IMR-90 (cell line): ENCODE measurements around the gene KCNAB1. TPM values are rescaled to one million over a fixed set of nuclear protein-coding genes. Genes with fewer than 3 reads are reported as not detected.

Experiments used
- ATAC-seq: fragments of 200-7000 bp; cut with Tn5 transposase; 2 replicates; pipeline ENCODE4 v1.9.1; 2020; ENCODE audit warnings: low read depth, mild to moderate bottlenecking, moderate library complexity
- BruUV-seq: library from RNA; stranded (reverse); fragments of 400-500 nt; replicated peaks from 2 replicates; lab custom pipeline; 2021; lab: Mats Ljungman, UMichigan
- CTCF ChIA-PET: fragments of 300-600 bp; formaldehyde crosslinking; extraction: SDS; loops from one replicate; lab custom pipeline; 2021; ENCODE audit warnings: antibody characterized with exemption; lab: Yijun Ruan, JAX
- POLR2A ChIA-PET: fragments of 300-600 bp; sonication (Branson Sonifier 250); formaldehyde crosslinking; loops from one replicate; lab custom pipeline; 2022; ENCODE audit warnings: antibody characterized with exemption; ENCODE audit not compliant: unreplicated experiment; lab: Charles Lee
- DNase-seq: peaks from one replicate; pipeline ENCODE4 v3.0.0; 2013
- H2AFZ ChIP-seq: replicated peaks from 2 replicates; pipeline ENCODE3; 2013; ENCODE audit warnings: low read length, mild to moderate bottlenecking; ENCODE audit not compliant: poor library complexity
- H2AK5ac ChIP-seq: 2 replicates; pipeline ENCODE4 v1.6.1; 2013; ENCODE audit warnings: low read depth, low read length, inconsistent platforms
- H2AK9ac ChIP-seq: replicated peaks from 2 replicates; pipeline ENCODE3; 2013; ENCODE audit warnings: mild to moderate bottlenecking, low read depth, low read length, moderate library complexity; ENCODE audit not compliant: poor library complexity
- H2BK120ac ChIP-seq: 2 replicates; pipeline ENCODE4 v1.6.1; 2013; ENCODE audit warnings: low read depth, low read length, inconsistent platforms
- H2BK15ac ChIP-seq: 3 replicates; pipeline ENCODE4 v1.6.1; 2013; ENCODE audit warnings: low read depth, low read length, inconsistent platforms
- H2BK20ac ChIP-seq: 2 replicates; pipeline ENCODE4 v1.6.1; 2013; ENCODE audit warnings: low read depth, mild to moderate bottlenecking, inconsistent platforms, low read length, moderate library complexity
- H2BK5ac ChIP-seq: 2 replicates; pipeline ENCODE4 v1.6.1; 2013; ENCODE audit warnings: mild to moderate bottlenecking, low read depth, low read length, inconsistent platforms; ENCODE audit not compliant: poor library complexity, severe bottlenecking
- H3K14ac ChIP-seq: replicated peaks from 2 replicates; pipeline ENCODE4 v1.6.1; 2013; ENCODE audit warnings: low read depth, low read length, inconsistent platforms
- H3K18ac ChIP-seq: 2 replicates; pipeline ENCODE4 v1.6.1; 2013; ENCODE audit warnings: low read depth, low read length, control low read depth
- H3K23ac ChIP-seq: 2 replicates; pipeline ENCODE4 v1.6.1; 2013; ENCODE audit warnings: low read depth, low read length, inconsistent platforms
- H3K27ac ChIP-seq: 2 replicates; pipeline ENCODE4 v1.5.1; 2013; ENCODE audit warnings: mild to moderate bottlenecking, control low read depth, low read length; ENCODE audit not compliant: insufficient read depth
- H3K27me3 ChIP-seq: 2 replicates; pipeline ENCODE4 v1.6.1; 2013; ENCODE audit warnings: low read length; ENCODE audit not compliant: control insufficient read depth, insufficient read depth
- H3K36me3 ChIP-seq: 2 replicates; pipeline ENCODE4 v1.6.1; 2013; ENCODE audit warnings: low read length, mixed read lengths; ENCODE audit not compliant: control insufficient read depth, insufficient read depth
- H3K4ac ChIP-seq: 2 replicates; pipeline ENCODE4 v1.6.1; 2013; ENCODE audit warnings: low read depth, low read length, inconsistent platforms
- H3K4me1 ChIP-seq: 2 replicates; pipeline ENCODE4 v1.6.1; 2013; ENCODE audit warnings: low read length, mixed read lengths; ENCODE audit not compliant: control insufficient read depth, insufficient read depth
- H3K4me2 ChIP-seq: 2 replicates; pipeline ENCODE4 v1.6.1; 2013; ENCODE audit warnings: low read depth, mild to moderate bottlenecking, control low read depth, low read length, moderate library complexity
- H3K4me3 ChIP-seq: 2 replicates; pipeline ENCODE4 v1.5.1; 2013; ENCODE audit warnings: low read depth, mild to moderate bottlenecking, control low read depth, low read length, moderate library complexity; ENCODE audit not compliant: insufficient read depth
- H3K56ac ChIP-seq: 2 replicates; pipeline ENCODE4 v1.6.1; 2013; ENCODE audit warnings: low read length, inconsistent platforms; ENCODE audit not compliant: insufficient read depth; ENCODE audit errors: extremely low read depth
- H3K79me1 ChIP-seq, 2 experiments: 2 replicates each; pipeline ENCODE4 v1.6.1; 2013; ENCODE audit warnings: low read length in 2 of 2, inconsistent platforms in 1 of 2, low read depth in 1 of 2
- H3K9ac ChIP-seq: 2 replicates; pipeline ENCODE4 v1.6.1; 2013; ENCODE audit warnings: low read depth, low read length, control low read depth
- H3K9me1 ChIP-seq: 2 replicates; pipeline ENCODE4 v1.6.1; 2013; ENCODE audit warnings: low read length, inconsistent platforms; ENCODE audit not compliant: insufficient read depth
- H3K9me3 ChIP-seq: 2 replicates; pipeline ENCODE4 v1.6.1; 2013; ENCODE audit warnings: low read length; ENCODE audit not compliant: control insufficient read depth, insufficient read depth
- H4K20me1 ChIP-seq: 2 replicates; pipeline ENCODE4 v1.6.1; 2013; ENCODE audit warnings: low read length, inconsistent platforms; ENCODE audit not compliant: insufficient read depth
- H4K5ac ChIP-seq: 2 replicates; pipeline ENCODE4 v1.6.1; 2013; ENCODE audit warnings: mild to moderate bottlenecking, low read depth, low read length, control low read depth
- H4K8ac ChIP-seq, 2 experiments: 2 replicates each; pipeline ENCODE4 v1.6.1; 2013; ENCODE audit warnings: low read depth in 2 of 2, low read length in 2 of 2, control low read depth in 1 of 2, inconsistent platforms in 1 of 2
- H4K91ac ChIP-seq: 2 replicates; pipeline ENCODE4 v1.6.1; 2013; ENCODE audit warnings: low read depth, low read length, inconsistent platforms; ENCODE audit not compliant: insufficient read depth
- BHLHE40 ChIP-seq: fragments of 150-350 bp; IDR thresholded peaks from 2 replicates; pipeline ENCODE4 v1.6.1; 2016; ENCODE audit warnings: mild to moderate bottlenecking, low read depth, low read length
- CEBPB ChIP-seq: IDR thresholded peaks from 2 replicates; pipeline ENCODE4 v1.6.1; 2012; ENCODE audit warnings: low read depth, low read length, improper control_type of control experiment
- CHD1 ChIP-seq: IDR thresholded peaks from 2 replicates; pipeline ENCODE4 v1.6.1; 2012; ENCODE audit warnings: low read depth, low read length, improper control_type of control experiment
- FOS ChIP-seq: fragments of 150-350 bp; IDR thresholded peaks from 2 replicates; pipeline ENCODE4 v1.6.1; 2016; ENCODE audit warnings: low read depth, low read length
- MAFK ChIP-seq: IDR thresholded peaks from 2 replicates; pipeline ENCODE4 v1.6.1; 2012; ENCODE audit warnings: low read depth, low read length, improper control_type of control experiment
- MAZ ChIP-seq: IDR thresholded peaks from 2 replicates; pipeline ENCODE4 v1.6.1; 2012; ENCODE audit warnings: low read depth, mild to moderate bottlenecking, low read length, improper control_type of control experiment, moderate library complexity, borderline replicate concordance
- MXI1 ChIP-seq: IDR thresholded peaks from 2 replicates; pipeline ENCODE4 v1.6.1; 2012; ENCODE audit warnings: low read depth, mild to moderate bottlenecking, low read length, moderate library complexity, borderline replicate concordance
- NFE2L2 ChIP-seq: fragments of 150-350 bp; IDR thresholded peaks from 2 replicates; pipeline ENCODE4 v1.6.1; 2016; ENCODE audit warnings: low read depth, mild to moderate bottlenecking, low read length
- POLR2A ChIP-seq: IDR thresholded peaks from 2 replicates; pipeline ENCODE4 v1.6.1; 2012; ENCODE audit warnings: mild to moderate bottlenecking, low read depth, low read length
- RAD21 ChIP-seq: IDR thresholded peaks from 2 replicates; pipeline ENCODE4 v1.6.1; 2012; ENCODE audit warnings: low read length, improper control_type of control experiment
- RCOR1 ChIP-seq: IDR thresholded peaks from 2 replicates; pipeline ENCODE4 v1.6.1; 2012; ENCODE audit warnings: mild to moderate bottlenecking, low read length, improper control_type of control experiment; ENCODE audit not compliant: insufficient replicate concordance
- RFX5 ChIP-seq: IDR thresholded peaks from 2 replicates; pipeline ENCODE4 v1.8.0; 2012; ENCODE audit warnings: low read depth, mild to moderate bottlenecking, low read length, moderate library complexity
- SMC3 ChIP-seq: fragments of 150-350 bp; IDR thresholded peaks from 2 replicates; pipeline ENCODE4 v1.6.1; 2016; ENCODE audit warnings: low read depth, mild to moderate bottlenecking, antibody characterized with exemption, low read length, moderate library complexity
- WGBS, 2 experiments: methylation state at CpG; one replicate each; pipeline versions ENCODE4 v1.1.5 to v1.1.7; 2013; ENCODE audit warnings: missing lambda C conversion rate in 2 of 2; ENCODE audit not compliant: insufficient read length in 1 of 2; ENCODE audit errors: extremely low coverage in 2 of 2; 5-methylcytosine and 5-hydroxymethylcytosine counted together
- dilution Hi-C: fragments of 300-500 bp; cut with HindIII; formaldehyde crosslinking; loops from one replicate; pipeline ENCODE4 v1.14.3; 2018; ENCODE audit warnings: low sequenced_read_pairs; ENCODE audit not compliant: unreplicated experiment
- in situ Hi-C: fragments of 300-500 bp; cut with MboI; formaldehyde crosslinking; loops from 3 replicates; pipeline ENCODE4 v1.14.3; 2019; ENCODE audit warnings: low sequenced_read_pairs, inconsistent platforms, mixed read lengths
- intact Hi-C: fragments of 100-400 bp; cut with micrococcal nuclease; formaldehyde crosslinking; loops from 2 replicates; pipeline ENCODE4 v1.10.0; 2022
- polyA plus RNA-seq, 3 experiments: library from polyadenylated mRNA; depleted of rRNA; stranded (reverse); fragments of >200 nt; gene quantifications; 2 replicates each; pipeline ENCODE4 v1.2.3, GENCODE V29; 2012; ENCODE audit warnings: low replicate concordance in 1 of 3
- total RNA-seq: library from RNA; depleted of rRNA; stranded (reverse); fragments of >200 nt; gene quantifications from 2 replicates; pipeline ENCODE4 v1.2.3, GENCODE V29; 2012
- TF ChIP-seq, protein P1 (sequence below): conservative IDR thresholded peaks from 2 replicates; pipeline ENCODE4 v1.5.1; 2012; ENCODE audit warnings: mild to moderate bottlenecking, low read depth, low read length, improper control_type of control experiment
- TF ChIP-seq, protein P2 (sequence below): fragments of 150-350 bp; IDR thresholded peaks from 2 replicates; pipeline ENCODE4 v1.6.1; 2016; ENCODE audit warnings: low read depth, mild to moderate bottlenecking, low read length, moderate library complexity, borderline replicate concordance
- TF ChIP-seq, protein P3 (sequence below): fragments of 150-350 bp; IDR thresholded peaks from 2 replicates; pipeline ENCODE4 v1.6.1; 2017; ENCODE audit warnings: mild to moderate bottlenecking, antibody characterized with exemption, low read length, low read depth

The KCNAB1 gene
- total and polyA plus RNA-seq, 2 of the 4 experiments (the other 2 are of a cell fraction), result under 0.01 to 0.07 TPM

DNA sequence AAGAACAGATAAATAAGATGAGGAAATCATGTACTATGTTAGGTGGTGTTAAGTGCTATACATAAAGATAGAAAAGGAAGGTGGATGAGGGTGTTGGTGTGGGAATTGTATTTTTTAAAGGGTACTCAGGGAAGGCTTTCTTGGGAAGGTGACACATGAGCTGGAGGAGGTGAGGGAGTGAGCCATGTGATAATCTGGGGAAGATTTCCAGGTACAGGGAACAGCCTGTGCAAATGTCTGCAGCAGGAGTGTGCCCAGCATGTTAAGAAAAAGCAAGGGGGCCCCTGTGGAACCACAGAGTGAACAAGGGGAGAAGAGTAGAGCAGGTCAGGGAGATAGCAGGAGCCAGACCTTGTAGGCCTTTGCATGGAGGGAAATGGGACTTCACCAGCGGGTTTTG is 258.9 kb downstream of the KCNAB1 start:
- Histone ChIP-seq H3K79me1 (no peaks in the 10 kb centered on the region), H3K27me3 (peaks cover 20% of the 10 kb centered on the region), H2AFZ (no peak overlapping the region), H3K14ac (no peak overlapping the region), H3K4me1 (no peaks in the 10 kb centered on the region), H3K27ac (no peak overlapping the region), H3K9me3 (no peaks in the 10 kb centered on the region), H2BK120ac (no peak overlapping the region), H4K5ac (no peak overlapping the region), H3K18ac (no peak overlapping the region), H4K20me1 (no peaks in the 10 kb centered on the region), H3K23ac (no peak overlapping the region), H3K4me2 (no peak overlapping the region), H3K9me1 (no peaks in the 10 kb centered on the region), H3K56ac (no peak overlapping the region), H2BK15ac (no peak overlapping the region), H2BK5ac (no peak overlapping the region), H3K36me3 (no peaks in the 10 kb centered on the region), H3K9ac (no peak overlapping the region), H4K91ac (no peak overlapping the region), H3K4me3 (no peak overlapping the region), H2AK5ac (no peak overlapping the region), H3K4ac (no peak overlapping the region), H2AK9ac (no peak overlapping the region), H2BK20ac (no peak overlapping the region), H4K8ac (no peak overlapping the region)
- dilution Hi-C loops (no loop called here), in situ Hi-C loops (no loop called here), intact Hi-C loops (no loop called here)
- TF ChIP-seq, protein P1, sequence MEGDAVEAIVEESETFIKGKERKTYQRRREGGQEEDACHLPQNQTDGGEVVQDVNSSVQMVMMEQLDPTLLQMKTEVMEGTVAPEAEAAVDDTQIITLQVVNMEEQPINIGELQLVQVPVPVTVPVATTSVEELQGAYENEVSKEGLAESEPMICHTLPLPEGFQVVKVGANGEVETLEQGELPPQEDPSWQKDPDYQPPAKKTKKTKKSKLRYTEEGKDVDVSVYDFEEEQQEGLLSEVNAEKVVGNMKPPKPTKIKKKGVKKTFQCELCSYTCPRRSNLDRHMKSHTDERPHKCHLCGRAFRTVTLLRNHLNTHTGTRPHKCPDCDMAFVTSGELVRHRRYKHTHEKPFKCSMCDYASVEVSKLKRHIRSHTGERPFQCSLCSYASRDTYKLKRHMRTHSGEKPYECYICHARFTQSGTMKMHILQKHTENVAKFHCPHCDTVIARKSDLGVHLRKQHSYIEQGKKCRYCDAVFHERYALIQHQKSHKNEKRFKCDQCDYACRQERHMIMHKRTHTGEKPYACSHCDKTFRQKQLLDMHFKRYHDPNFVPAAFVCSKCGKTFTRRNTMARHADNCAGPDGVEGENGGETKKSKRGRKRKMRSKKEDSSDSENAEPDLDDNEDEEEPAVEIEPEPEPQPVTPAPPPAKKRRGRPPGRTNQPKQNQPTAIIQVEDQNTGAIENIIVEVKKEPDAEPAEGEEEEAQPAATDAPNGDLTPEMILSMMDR, result no peak
- TF ChIP-seq CEBPB (no peak), NFE2L2 (no peak), RCOR1 (no peak), MAZ (no peak), MAFK (no peak), POLR2A (no peak), BHLHE40 (no peak), RFX5 (no peak), RAD21 (no peak), CHD1 (no peak), SMC3 (no peak), FOS (no peak), MXI1 (no peak)
- TF ChIP-seq, protein P2, sequence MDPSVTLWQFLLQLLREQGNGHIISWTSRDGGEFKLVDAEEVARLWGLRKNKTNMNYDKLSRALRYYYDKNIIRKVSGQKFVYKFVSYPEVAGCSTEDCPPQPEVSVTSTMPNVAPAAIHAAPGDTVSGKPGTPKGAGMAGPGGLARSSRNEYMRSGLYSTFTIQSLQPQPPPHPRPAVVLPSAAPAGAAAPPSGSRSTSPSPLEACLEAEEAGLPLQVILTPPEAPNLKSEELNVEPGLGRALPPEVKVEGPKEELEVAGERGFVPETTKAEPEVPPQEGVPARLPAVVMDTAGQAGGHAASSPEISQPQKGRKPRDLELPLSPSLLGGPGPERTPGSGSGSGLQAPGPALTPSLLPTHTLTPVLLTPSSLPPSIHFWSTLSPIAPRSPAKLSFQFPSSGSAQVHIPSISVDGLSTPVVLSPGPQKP, result no peak
- TF ChIP-seq, protein P3, sequence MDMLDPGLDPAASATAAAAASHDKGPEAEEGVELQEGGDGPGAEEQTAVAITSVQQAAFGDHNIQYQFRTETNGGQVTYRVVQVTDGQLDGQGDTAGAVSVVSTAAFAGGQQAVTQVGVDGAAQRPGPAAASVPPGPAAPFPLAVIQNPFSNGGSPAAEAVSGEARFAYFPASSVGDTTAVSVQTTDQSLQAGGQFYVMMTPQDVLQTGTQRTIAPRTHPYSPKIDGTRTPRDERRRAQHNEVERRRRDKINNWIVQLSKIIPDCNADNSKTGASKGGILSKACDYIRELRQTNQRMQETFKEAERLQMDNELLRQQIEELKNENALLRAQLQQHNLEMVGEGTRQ, result no peak
- no TSS peak for BruUV-seq
- no peak for DNase-seq
- WGBS, 2 experiments, result no CpG with 5 or more reads among the region's 1 CpG
- POLR2A ChIA-PET, result no interaction called here
- CTCF ChIA-PET, result interaction anchor here (0.7 kb wide), 1 partner anchor 228 kb away, joined by 3 read pairs; no protein-coding TSS in a partner anchor
- ATAC-seq, result no peak
